22Rv1 (cell line): ENCODE measurements around the gene ARAP2.

Source experiments
- CTCF ChIP-seq: fragments of 450-650 bp; IDR thresholded peaks from 2 replicates; pipeline ENCODE4 v1.5.1; 2017; ENCODE audit warnings: mild to moderate bottlenecking
- ZFX ChIP-seq: fragments of 450-650 bp; IDR thresholded peaks from 2 replicates; pipeline ENCODE4 v1.6.1; 2017; ENCODE audit warnings: antibody characterized with exemption, borderline replicate concordance

DNA sequence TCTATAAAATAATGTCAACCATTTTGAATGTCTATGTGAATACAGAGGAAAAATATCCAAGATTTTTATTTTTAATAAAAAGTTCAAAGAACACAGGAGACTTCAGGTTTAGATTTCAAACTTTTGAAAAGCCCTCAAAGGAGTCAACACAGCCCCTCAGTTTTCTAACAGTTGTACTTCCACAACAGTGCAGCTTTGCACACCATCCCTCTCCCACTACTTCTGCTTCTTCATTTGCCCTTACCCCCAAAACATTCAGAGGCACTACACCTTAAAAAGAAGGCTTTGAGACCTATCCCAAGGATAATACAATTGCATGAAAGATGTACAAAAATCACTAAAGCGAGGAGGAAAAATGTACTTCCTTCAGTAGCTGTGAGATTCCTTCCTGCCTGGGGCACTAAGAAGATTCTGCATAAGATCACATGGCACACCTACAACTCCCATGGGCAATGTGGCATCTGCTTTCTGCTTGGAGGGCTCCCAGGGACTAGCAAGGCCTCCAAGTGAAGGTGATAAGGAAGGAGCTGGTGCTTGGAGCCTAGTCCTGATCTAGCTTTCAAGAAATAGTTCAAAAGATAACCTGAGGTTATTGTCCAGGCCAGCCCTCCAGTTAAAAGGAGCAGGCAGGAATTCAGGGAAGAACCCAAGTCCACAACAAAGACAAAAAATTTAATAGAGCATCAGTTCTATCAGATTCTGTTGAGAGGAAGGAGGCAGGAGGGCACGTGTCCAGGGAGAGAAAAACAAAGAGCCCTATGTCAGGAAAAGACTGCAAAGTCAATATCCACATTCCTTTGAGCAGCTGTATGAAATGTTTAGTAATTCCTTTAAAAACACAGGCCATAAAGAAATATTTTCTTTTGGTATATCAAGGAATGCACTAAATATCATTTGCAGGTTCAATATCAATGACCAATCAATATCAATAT lies 19.1 kb downstream of the ARAP2 start:
- TF ChIP-seq CTCF, result no peak
- TF ChIP-seq ZFX, result no peak
